ENCODE results near the gene SDK2. TPM values are rescaled to one million over a fixed set of nuclear protein-coding genes. Genes with fewer than 3 reads are reported as not detected.

Gene SDK2
- total RNA-seq, 3 donors from 2014 or later (not counting 1 experiment from before 2014, with no cell fraction given), result 0.41 to 0.90 (median 0.49) TPM

GRCh38 chr17:73497721-73498120 lies 146.5 kb downstream of the SDK2 start:
- Histone ChIP-seq H3K4me3 (ENCODE audit: low read length) (no peak overlapping the region), H3K4me1 (ENCODE audit: control insufficient read depth, insufficient read depth, low read length) (no peaks in the 10 kb centered on the region), H3K9me3 (ENCODE audit: control insufficient read depth, insufficient read depth, low read length) (no peaks in the 10 kb centered on the region), H3K36me3 (ENCODE audit: control insufficient read depth, insufficient read depth, low read length) (no peaks in the 10 kb centered on the region), H3K27me3 (ENCODE audit: control insufficient read depth, insufficient read depth, low read length) (no peaks in the 10 kb centered on the region), H3K27ac (ENCODE audit: low read length) (no peak overlapping the region)
- no peak overlapping the region for H3K4me3 Mint-ChIP-seq
- ATAC-seq, result no peak
- DNase-seq, result no peak
- intact Hi-C loops (cut with micrococcal nuclease), result no loop called here
- H3K9me3 Mint-ChIP-seq, result no peaks in the 10 kb centered on the region
- no peaks in the 10 kb centered on the region for H3K4me1 Mint-ChIP-seq
- 81% methylated on average over 7 of the region's 7 CpGs for WGBS (ENCODE audit: insufficient coverage)
- H3K27ac Mint-ChIP-seq, result no peak overlapping the region
- peaks cover 7 to 16% of the 10 kb centered on the region in 2 donors for H3K27me3 Mint-ChIP-seq (ENCODE audit: low read depth in 2 of 2)
- TF ChIP-seq CTCF (IDR thresholded peaks at IDR 0.05), result no peak
- no peaks in the 10 kb centered on the region for H3K36me3 Mint-ChIP-seq

- no peak overlapping the region for H3K4me3 ChIP-seq (ENCODE audit: low read length)
- Mint-ChIP-seq H3K27me3 (ENCODE audit: low read depth in 2 of 2) (peaks cover 7 to 16% of the 10 kb centered on the region in 2 donors), H3K4me1 (no peaks in the 10 kb centered on the region), H3K4me3 (no peak overlapping the region), H3K27ac (no peak overlapping the region), H3K9me3 (no peaks in the 10 kb centered on the region), H3K36me3 (no peaks in the 10 kb centered on the region)
- ATAC-seq (no peak), DNase-seq (no peak)
- no peaks in the 10 kb centered on the region for H3K9me3 ChIP-seq (ENCODE audit: control insufficient read depth, insufficient read depth, low read length)
- H3K36me3 ChIP-seq (ENCODE audit: control insufficient read depth, insufficient read depth, low read length), result no peaks in the 10 kb centered on the region
- 88% methylated on average over 13 of the region's 13 CpGs for WGBS (ENCODE audit: insufficient coverage)
- no peak for TF ChIP-seq CTCF (IDR thresholded peaks at IDR 0.05)
- no peaks in the 10 kb centered on the region for H3K27me3 ChIP-seq (ENCODE audit: control insufficient read depth, insufficient read depth, low read length)
- no peaks in the 10 kb centered on the region for H3K4me1 ChIP-seq (ENCODE audit: control insufficient read depth, insufficient read depth, low read length)
- no peak overlapping the region for H3K27ac ChIP-seq (ENCODE audit: low read length)
- intact Hi-C loops (cut with micrococcal nuclease), result no loop called here
Measured at GRCh38 chr17:73496232-73496631, 148.0 kb downstream of the SDK2 start.

- Histone ChIP-seq H3K27ac (ENCODE audit: low read length) (no peak overlapping the region), H3K4me3 (ENCODE audit: low read length) (no peak overlapping the region), H3K9me3 (ENCODE audit: control insufficient read depth, insufficient read depth, low read length) (no peaks in the 10 kb centered on the region), H3K36me3 (ENCODE audit: control insufficient read depth, insufficient read depth, low read length) (no peaks in the 10 kb centered on the region), H3K27me3 (ENCODE audit: control insufficient read depth, insufficient read depth, low read length) (no peaks in the 10 kb centered on the region), H3K4me1 (ENCODE audit: control insufficient read depth, insufficient read depth, low read length) (no peaks in the 10 kb centered on the region)
- Mint-ChIP-seq H3K4me3 (no peak overlapping the region), H3K36me3 (no peaks in the 10 kb centered on the region), H3K4me1 (no peaks in the 10 kb centered on the region), H3K27me3 (ENCODE audit: low read depth in 2 of 2) (peaks cover 6 to 16% of the 10 kb centered on the region in 2 donors), H3K9me3 (no peaks in the 10 kb centered on the region), H3K27ac (no peak overlapping the region)
- ATAC-seq (no peak), DNase-seq (no peak)
- no peak for TF ChIP-seq CTCF (IDR thresholded peaks at IDR 0.05)
- WGBS (ENCODE audit: insufficient coverage), result 85% methylated on average over 5 of the region's 6 CpGs
- intact Hi-C loops (cut with micrococcal nuclease), result no loop called here
Measured at GRCh38 chr17:73495641-73496040, 148.6 kb downstream of the SDK2 start.

- no peak overlapping the region for H3K27ac Mint-ChIP-seq
- no peaks in the 10 kb centered on the region for H3K36me3 Mint-ChIP-seq
- H3K9me3 Mint-ChIP-seq, result no peaks in the 10 kb centered on the region
- WGBS (ENCODE audit: insufficient coverage), result 89% methylated on average over 5 of the region's 5 CpGs
- H3K4me3 Mint-ChIP-seq, result no peak overlapping the region
- DNase-seq (no peak), ATAC-seq (no peak)
- no peaks in the 10 kb centered on the region for H3K36me3 ChIP-seq (ENCODE audit: control insufficient read depth, insufficient read depth, low read length)
- no peak overlapping the region for H3K27ac ChIP-seq (ENCODE audit: low read length)
- H3K27me3 ChIP-seq (ENCODE audit: control insufficient read depth, insufficient read depth, low read length), result no peaks in the 10 kb centered on the region
- no peak for TF ChIP-seq CTCF (IDR thresholded peaks at IDR 0.05)
- H3K9me3 ChIP-seq (ENCODE audit: control insufficient read depth, insufficient read depth, low read length), result no peaks in the 10 kb centered on the region
- no peak overlapping the region for H3K4me3 ChIP-seq (ENCODE audit: low read length)
- H3K4me1 Mint-ChIP-seq, result no peaks in the 10 kb centered on the region
- peaks cover 3 to 16% of the 10 kb centered on the region in 2 donors for H3K27me3 Mint-ChIP-seq (ENCODE audit: low read depth in 2 of 2)
- intact Hi-C loops (cut with micrococcal nuclease), result no loop called here
- no peaks in the 10 kb centered on the region for H3K4me1 ChIP-seq (ENCODE audit: control insufficient read depth, insufficient read depth, low read length)
Measured at GRCh38 chr17:73494950-73495349, 149.3 kb downstream of the SDK2 start.
